NCI-H1694 treated with DMSO at 0.1 percent for 48 hours (cell line): ENCODE measurements around the gene POTED.
"Not testable (repeated sequence)": the region's sequence is repeated elsewhere in the genome, so short reads cannot be mapped to it uniquely, and the experiment has no call there.

Experiments used
- DNase-seq: peaks from one replicate; lab custom pipeline; 2025; lab: John Stamatoyannopoulos, UW

The POTED gene

DNA sequence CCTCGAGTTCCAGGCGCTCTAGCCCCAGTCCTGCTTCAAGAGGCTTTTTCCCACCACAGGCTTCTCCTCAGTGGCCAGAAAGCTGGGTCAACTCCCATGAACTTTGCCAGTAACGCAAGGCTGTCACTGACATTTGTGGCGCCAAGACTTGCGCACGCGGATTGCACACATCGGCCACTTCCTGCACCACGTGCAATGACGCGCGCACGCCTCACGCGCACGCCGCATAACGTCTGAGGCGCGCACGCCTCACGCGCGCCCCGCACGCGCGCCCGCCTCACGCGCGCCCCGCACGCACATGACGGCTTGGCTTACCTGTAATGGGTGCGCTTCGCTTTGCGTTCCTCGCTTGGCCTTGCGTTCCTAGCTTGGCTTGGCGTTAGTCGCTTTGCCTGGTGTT is at the start of gene POTED:
TSS of gene POTED (plus strand) at position 301 of the 400 bp plus-strand sequence. CDS start 452 bp downstream, outside the sequence.
- DNase-seq = not testable (repeated sequence)

- not testable (repeated sequence) for DNase-seq
These were observed 40.5 kb downstream of the POTED start for GRCh38 chr21:13650101-13650500.

- DNase-seq = not testable (repeated sequence)
These were observed 42.2 kb downstream of the POTED start for GRCh38 chr21:13651746-13652145.
